H1 (cell line): ENCODE measurements around the gene FHAD1. TPM values are rescaled to one million over a fixed set of nuclear protein-coding genes. Genes with fewer than 3 reads are reported as not detected.

Experiments
- CHD2 ChIP-seq: IDR thresholded peaks from 2 replicates; pipeline ENCODE4 v1.6.1; 2012; ENCODE audit warnings: low read length, improper control_type of control experiment
- GABPA ChIP-seq: IDR thresholded peaks from 2 replicates; pipeline ENCODE4 v1.6.1; 2011; ENCODE audit warnings: mild to moderate bottlenecking, low read length, moderate library complexity, borderline replicate concordance; ENCODE audit not compliant: insufficient read depth
- POU5F1 ChIP-seq: IDR thresholded peaks from 2 replicates; pipeline ENCODE4 v1.6.1; 2011; ENCODE audit warnings: low read depth, mild to moderate bottlenecking, low read length, moderate library complexity
- polyA plus RNA-seq, 7 experiments: library from polyadenylated mRNA; depleted of rRNA in 3 of 7; stranded (reverse) in 5 of 7; unstranded in 2 of 7; fragments of >200 nt in 5 of 7; fragments of 200-250 nt in 2 of 7; gene quantifications; 1 replicate in 5 of 7; 2 replicates in 1 of 7; 4 replicates in 1 of 7; pipeline versions ENCODE4 v1.2.1 to v1.2.3, GENCODE V29; 2011 to 2013; ENCODE audit warnings: missing spikeins in 2 of 7, mixed read lengths in 2 of 7
- total RNA-seq: library from RNA; stranded (reverse); fragmentation: NEBNext Ultra II Directional; extraction: Animal tissue kit (Norgen Biotek cat#: 25700); gene quantifications from 2 replicates; pipeline ENCODE4 v1.2.1, GENCODE V29; 2021

FHAD1 gene
- total and polyA plus RNA-seq, 2 of the 8 experiments (the other 6 are each of a cell fraction or from before 2014, with no cell fraction given): 0.39 to 0.69 TPM

DNA sequence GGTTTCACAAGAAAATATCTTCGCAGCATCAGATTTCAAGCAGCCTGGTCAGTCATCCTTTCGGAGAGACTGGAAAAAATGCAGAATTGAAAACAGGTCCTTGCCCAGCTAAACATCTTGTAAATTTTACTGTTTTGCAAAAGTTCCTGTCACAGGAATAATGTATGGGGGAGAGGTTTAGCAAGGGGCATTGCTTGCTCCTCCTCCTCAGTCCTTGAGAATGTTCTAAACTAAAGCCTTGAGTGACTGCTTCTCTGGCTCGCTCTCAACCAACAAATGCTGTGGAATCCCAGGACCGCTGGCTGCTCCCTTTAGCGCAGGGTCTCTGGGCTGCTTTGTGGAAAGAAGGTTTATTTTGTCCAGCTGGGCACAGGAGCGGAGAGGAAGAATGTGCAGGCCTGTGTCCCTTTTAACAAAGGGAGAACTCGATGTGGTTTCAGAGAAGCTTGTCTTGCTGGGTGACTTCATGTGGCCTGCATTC, 33.6 kb upstream of the FHAD1 start (continued):
- TF ChIP-seq POU5F1: no peak
- TF ChIP-seq CHD2: no peak
- TF ChIP-seq GABPA: no peak
